HepG2 (cell line): ENCODE data around the gene POC1A. TPM values are rescaled to one million over a fixed set of nuclear protein-coding genes. Genes with fewer than 3 reads are reported as not detected.

Experiments used
- DMAP1 ChIP-seq: IDR thresholded peaks from 2 replicates; pipeline ENCODE4 v1.6.1; 2016
- GTF2F1 ChIP-seq: fragments of 150-350 bp; IDR thresholded peaks from 2 replicates; pipeline ENCODE4 v1.6.1; 2014; ENCODE audit warnings: low read length
- MYC ChIP-seq: sonication (generic); formaldehyde crosslinking; IDR thresholded peaks from 2 replicates; pipeline ENCODE4 v1.9.0; 2021; ENCODE audit warnings: missing genetic modification reagents, borderline replicate concordance
- RARG ChIP-seq: sonication (generic); formaldehyde crosslinking; IDR thresholded peaks from 2 replicates; pipeline ENCODE4 v1.4.0; 2020; ENCODE audit warnings: low read depth, mild to moderate bottlenecking, missing genetic modification reagents
- SIN3A ChIP-seq: IDR thresholded peaks from 2 replicates; pipeline ENCODE4 v1.6.1; 2011; ENCODE audit warnings: low read depth, mild to moderate bottlenecking, control low read depth, low read length, borderline replicate concordance
- TBX2 ChIP-seq: sonication (generic); formaldehyde crosslinking; IDR thresholded peaks from 2 replicates; pipeline ENCODE4 v1.5.0; 2020; ENCODE audit warnings: missing genetic modification reagents, mild to moderate bottlenecking, borderline replicate concordance
- TOE1 ChIP-seq: sonication (generic); formaldehyde crosslinking; IDR thresholded peaks from 2 replicates; pipeline ENCODE4 v1.4.0; 2020; ENCODE audit warnings: mild to moderate bottlenecking, missing genetic modification reagents
- YEATS4 ChIP-seq: sonication (generic); formaldehyde crosslinking; IDR thresholded peaks from 2 replicates; pipeline ENCODE4 v1.4.0; 2020; ENCODE audit warnings: missing genetic modification reagents, borderline replicate concordance
- ZBTB38 ChIP-seq: sonication (generic); formaldehyde crosslinking; IDR thresholded peaks from 2 replicates; pipeline ENCODE4 v1.5.1; 2020; ENCODE audit warnings: mild to moderate bottlenecking, missing genetic modification reagents
- ZKSCAN1 ChIP-seq: fragments of 150-350 bp; IDR thresholded peaks from 2 replicates; pipeline ENCODE4 v1.6.1; 2014; ENCODE audit warnings: low read length
- ZMAT3 ChIP-seq: sonication (generic); formaldehyde crosslinking; conservative IDR thresholded peaks from 2 replicates; pipeline ENCODE4 v1.7.0; 2021; ENCODE audit warnings: missing genetic modification reagents
- ZMYM4 ChIP-seq: sonication (generic); formaldehyde crosslinking; IDR thresholded peaks from 2 replicates; pipeline ENCODE4 v1.8.1; 2023; ENCODE audit warnings: mild to moderate bottlenecking, missing genetic modification reagents
- ZNF235 ChIP-seq: sonication (generic); formaldehyde crosslinking; IDR thresholded peaks from 2 replicates; pipeline ENCODE4 v1.8.1; 2023; ENCODE audit warnings: mild to moderate bottlenecking, missing genetic modification reagents, borderline replicate concordance
- ZNF564 ChIP-seq: sonication (generic); formaldehyde crosslinking; IDR thresholded peaks from 2 replicates; pipeline ENCODE4 v1.8.1; 2023; ENCODE audit warnings: mild to moderate bottlenecking, missing genetic modification reagents
- ZNF616 ChIP-seq: sonication (generic); formaldehyde crosslinking; IDR thresholded peaks from 2 replicates; pipeline ENCODE4 v1.5.0; 2020; ENCODE audit warnings: low read depth, mild to moderate bottlenecking, missing genetic modification reagents
- polyA plus RNA-seq, 8 experiments: library from polyadenylated mRNA; depleted of rRNA in 3 of 8; stranded (reverse) in 7 of 8; unstranded in 1 of 8; fragments of >200 nt; fragmentation: Illumina TruSeq in 4 of 8; extraction: Trizol in 4 of 8; gene quantifications; 2 replicates each; pipeline versions ENCODE4 v1.2.1 to v1.2.3, GENCODE V29; 2011 to 2016; ENCODE audit warnings: low read depth in 4 of 8, missing spikeins in 1 of 8, mixed read lengths in 1 of 8; ENCODE audit not compliant: insufficient read depth in 1 of 8
- total RNA-seq, 5 experiments: library from RNA; depleted of rRNA; stranded (reverse); fragments of >200 nt; fragmentation: Illumina TruSeq; extraction: Trizol; gene quantifications; 2 replicates each; pipeline ENCODE4 v1.2.3, GENCODE V29; 2016; ENCODE audit warnings: low read depth in 1 of 5
- TF ChIP-seq, protein P1 (sequence below), 2 experiments: fragments of 450-650 bp in 1 of 2; sonication (generic) in 1 of 2; formaldehyde crosslinking; IDR thresholded peaks; 2 replicates each; pipeline versions ENCODE4 v1.5.0 to v1.8.0; 2020 to 2022; ENCODE audit warnings: mild to moderate bottlenecking in 1 of 2, missing genetic modification reagents in 1 of 2
- TF ChIP-seq, protein P2 (sequence below): sonication (generic); formaldehyde crosslinking; IDR thresholded peaks from 2 replicates; pipeline ENCODE4 v1.5.0; 2020; ENCODE audit warnings: missing genetic modification reagents, mild to moderate bottlenecking, borderline replicate concordance
- TF ChIP-seq, protein P3 (sequence below): sonication (generic); formaldehyde crosslinking; IDR thresholded peaks from 2 replicates; pipeline ENCODE4 v1.4.0; 2020; ENCODE audit warnings: missing genetic modification reagents
- TF ChIP-seq, protein P4 (sequence below), 2 experiments: sonication (generic) in 1 of 2; formaldehyde crosslinking in 1 of 2; IDR thresholded peaks; 2 replicates each; pipeline versions ENCODE4 v1.4.0 to v1.6.1; 2018 to 2020; ENCODE audit warnings: missing genetic modification reagents in 2 of 2, borderline replicate concordance in 1 of 2, low read depth in 1 of 2, mild to moderate bottlenecking in 1 of 2, missing biosample characterization in 1 of 2
- TF ChIP-seq, protein P5 (sequence below): sonication (generic); formaldehyde crosslinking; IDR thresholded peaks from 2 replicates; pipeline ENCODE4 v1.4.0; 2020; ENCODE audit warnings: missing genetic modification reagents

Gene POC1A
- total and polyA plus RNA-seq, 2 of the 13 experiments (the other 11 are each of a cell fraction or from before 2014, with no cell fraction given), result 14.6 to 20.0 TPM

DNA sequence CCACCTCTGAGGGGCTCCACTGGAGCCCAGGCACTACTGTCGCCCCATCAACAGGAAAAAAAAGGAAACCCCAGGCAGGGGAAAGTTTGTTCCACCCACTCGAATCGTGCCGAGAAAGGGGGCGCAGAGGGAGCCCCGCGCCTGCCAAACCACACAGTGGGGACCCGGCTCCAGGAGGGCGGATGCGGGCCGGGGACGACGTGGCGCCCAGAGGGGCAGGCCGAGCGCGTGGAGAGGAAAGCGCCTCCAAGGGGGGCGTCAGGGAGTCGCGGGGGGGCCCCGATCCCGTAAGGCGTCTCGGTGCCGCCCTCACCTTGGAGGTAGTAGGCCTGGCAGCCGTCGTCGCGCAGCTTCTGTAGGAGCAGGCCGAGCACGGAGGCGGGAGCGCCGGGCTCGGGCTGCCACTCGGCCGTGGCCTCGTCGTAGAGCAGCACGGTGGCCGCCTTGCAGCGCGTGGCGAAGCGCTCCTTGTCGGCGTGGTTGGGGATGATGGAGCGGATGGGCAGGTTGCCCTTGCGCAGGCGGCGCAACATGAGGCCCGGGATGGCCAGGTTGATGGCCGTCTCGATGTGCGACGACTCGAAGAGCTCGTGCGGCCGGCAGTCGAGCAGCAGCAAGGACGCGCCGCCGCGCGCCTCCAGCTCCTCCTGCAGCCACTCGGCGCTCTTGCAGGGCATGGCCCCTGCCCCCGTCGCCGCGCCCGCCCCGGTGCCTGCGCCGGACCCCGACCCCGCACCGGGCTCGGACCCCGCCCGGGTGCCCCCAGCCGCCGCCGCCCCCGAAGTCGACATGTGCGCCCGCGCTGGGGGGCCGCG lies 98.5 kb downstream of the POC1A start (continued):
- TF ChIP-seq, protein P1, sequence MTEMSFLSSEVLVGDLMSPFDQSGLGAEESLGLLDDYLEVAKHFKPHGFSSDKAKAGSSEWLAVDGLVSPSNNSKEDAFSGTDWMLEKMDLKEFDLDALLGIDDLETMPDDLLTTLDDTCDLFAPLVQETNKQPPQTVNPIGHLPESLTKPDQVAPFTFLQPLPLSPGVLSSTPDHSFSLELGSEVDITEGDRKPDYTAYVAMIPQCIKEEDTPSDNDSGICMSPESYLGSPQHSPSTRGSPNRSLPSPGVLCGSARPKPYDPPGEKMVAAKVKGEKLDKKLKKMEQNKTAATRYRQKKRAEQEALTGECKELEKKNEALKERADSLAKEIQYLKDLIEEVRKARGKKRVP (CRISPR knock-in tag; IDR thresholded peaks at IDR 0.05), result no peak
- peak; percentile 77; the same call in 1 of the 2 replicates for TF ChIP-seq ZMAT3 (CRISPR knock-in tag)
- peak; percentile 85; the same call in 1 of the 2 replicates for TF ChIP-seq ZNF564 (CRISPR knock-in tag)
- peak; percentile 85 for TF ChIP-seq MYC (CRISPR knock-in tag)
- 0 out of 2 replicates have a peak, but pooled peaks have one; percentile 34 for TF ChIP-seq ZMYM4 (CRISPR knock-in tag)
- TF ChIP-seq ZNF235, result no peak
- TF ChIP-seq, protein P2, sequence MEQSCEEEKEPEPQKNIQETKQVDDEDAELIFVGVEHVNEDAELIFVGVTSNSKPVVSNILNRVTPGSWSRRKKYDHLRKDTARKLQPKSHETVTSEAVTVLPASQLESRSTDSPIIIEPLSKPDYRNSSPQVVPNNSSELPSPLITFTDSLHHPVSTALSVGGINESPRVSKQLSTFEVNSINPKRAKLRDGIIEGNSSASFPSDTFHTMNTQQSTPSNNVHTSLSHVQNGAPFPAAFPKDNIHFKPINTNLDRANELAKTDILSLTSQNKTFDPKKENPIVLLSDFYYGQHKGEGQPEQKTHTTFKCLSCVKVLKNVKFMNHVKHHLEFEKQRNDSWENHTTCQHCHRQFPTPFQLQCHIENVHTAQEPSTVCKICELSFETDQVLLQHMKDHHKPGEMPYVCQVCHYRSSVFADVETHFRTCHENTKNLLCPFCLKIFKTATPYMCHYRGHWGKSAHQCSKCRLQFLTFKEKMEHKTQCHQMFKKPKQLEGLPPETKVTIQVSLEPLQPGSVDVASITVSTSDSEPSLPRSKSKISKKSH, result peak; percentile 85
- TF ChIP-seq GTF2F1, result no peak
- no peak for TF ChIP-seq TOE1 (CRISPR knock-in tag)
- TF ChIP-seq ZKSCAN1, result no peak
- TF ChIP-seq, protein P3, sequence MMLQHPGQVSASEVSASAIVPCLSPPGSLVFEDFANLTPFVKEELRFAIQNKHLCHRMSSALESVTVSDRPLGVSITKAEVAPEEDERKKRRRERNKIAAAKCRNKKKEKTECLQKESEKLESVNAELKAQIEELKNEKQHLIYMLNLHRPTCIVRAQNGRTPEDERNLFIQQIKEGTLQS, result peak; percentile 41; the same call in 1 of the 2 replicates
- TF ChIP-seq TBX2, result peak; percentile 46; the same call in 1 of the 2 replicates
- TF ChIP-seq ZNF616 (CRISPR knock-in tag), result peak; percentile 96
- TF ChIP-seq, protein P4, sequence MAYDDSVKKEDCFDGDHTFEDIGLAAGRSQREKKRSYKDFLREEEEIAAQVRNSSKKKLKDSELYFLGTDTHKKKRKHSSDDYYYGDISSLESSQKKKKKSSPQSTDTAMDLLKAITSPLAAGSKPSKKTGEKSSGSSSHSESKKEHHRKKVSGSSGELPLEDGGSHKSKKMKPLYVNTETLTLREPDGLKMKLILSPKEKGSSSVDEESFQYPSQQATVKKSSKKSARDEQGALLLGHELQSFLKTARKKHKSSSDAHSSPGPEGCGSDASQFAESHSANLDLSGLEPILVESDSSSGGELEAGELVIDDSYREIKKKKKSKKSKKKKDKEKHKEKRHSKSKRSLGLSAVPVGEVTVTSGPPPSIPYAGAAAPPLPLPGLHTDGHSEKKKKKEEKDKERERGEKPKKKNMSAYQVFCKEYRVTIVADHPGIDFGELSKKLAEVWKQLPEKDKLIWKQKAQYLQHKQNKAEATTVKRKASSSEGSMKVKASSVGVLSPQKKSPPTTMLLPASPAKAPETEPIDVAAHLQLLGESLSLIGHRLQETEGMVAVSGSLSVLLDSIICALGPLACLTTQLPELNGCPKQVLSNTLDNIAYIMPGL (CRISPR knock-in tag; IDR thresholded peaks at IDR 0.05; ENCODE audit: borderline replicate concordance in 1 of 2, low read depth in 1 of 2), result 0 out of 4 replicates have a peak, but pooled peaks of 1 of the 2 experiments have one; percentile 21
- TF ChIP-seq ZBTB38 (CRISPR knock-in tag), result peak; percentile 86
- TF ChIP-seq, protein P5, sequence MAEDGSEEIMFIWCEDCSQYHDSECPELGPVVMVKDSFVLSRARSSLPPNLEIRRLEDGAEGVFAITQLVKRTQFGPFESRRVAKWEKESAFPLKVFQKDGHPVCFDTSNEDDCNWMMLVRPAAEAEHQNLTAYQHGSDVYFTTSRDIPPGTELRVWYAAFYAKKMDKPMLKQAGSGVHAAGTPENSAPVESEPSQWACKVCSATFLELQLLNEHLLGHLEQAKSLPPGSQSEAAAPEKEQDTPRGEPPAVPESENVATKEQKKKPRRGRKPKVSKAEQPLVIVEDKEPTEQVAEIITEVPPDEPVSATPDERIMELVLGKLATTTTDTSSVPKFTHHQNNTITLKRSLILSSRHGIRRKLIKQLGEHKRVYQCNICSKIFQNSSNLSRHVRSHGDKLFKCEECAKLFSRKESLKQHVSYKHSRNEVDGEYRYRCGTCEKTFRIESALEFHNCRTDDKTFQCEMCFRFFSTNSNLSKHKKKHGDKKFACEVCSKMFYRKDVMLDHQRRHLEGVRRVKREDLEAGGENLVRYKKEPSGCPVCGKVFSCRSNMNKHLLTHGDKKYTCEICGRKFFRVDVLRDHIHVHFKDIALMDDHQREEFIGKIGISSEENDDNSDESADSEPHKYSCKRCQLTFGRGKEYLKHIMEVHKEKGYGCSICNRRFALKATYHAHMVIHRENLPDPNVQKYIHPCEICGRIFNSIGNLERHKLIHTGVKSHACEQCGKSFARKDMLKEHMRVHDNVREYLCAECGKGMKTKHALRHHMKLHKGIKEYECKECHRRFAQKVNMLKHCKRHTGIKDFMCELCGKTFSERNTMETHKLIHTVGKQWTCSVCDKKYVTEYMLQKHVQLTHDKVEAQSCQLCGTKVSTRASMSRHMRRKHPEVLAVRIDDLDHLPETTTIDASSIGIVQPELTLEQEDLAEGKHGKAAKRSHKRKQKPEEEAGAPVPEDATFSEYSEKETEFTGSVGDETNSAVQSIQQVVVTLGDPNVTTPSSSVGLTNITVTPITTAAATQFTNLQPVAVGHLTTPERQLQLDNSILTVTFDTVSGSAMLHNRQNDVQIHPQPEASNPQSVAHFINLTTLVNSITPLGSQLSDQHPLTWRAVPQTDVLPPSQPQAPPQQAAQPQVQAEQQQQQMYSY (CRISPR knock-in tag), result peak; percentile 33; the same call in 1 of the 2 replicates
- TF ChIP-seq DMAP1 (CRISPR knock-in tag), result peak; percentile 25; the same call in 1 of the 2 replicates
- TF ChIP-seq YEATS4 (CRISPR knock-in tag), result peak; percentile 59; the same call in 1 of the 2 replicates
- TF ChIP-seq RARG, result no peak
- no peak for TF ChIP-seq SIN3A
